Sigmoid colon (tissue), 3 donors: ENCODE data around the gene RND3.

ENCODE experiments used
- POLR2A ChIP-seq, 2 donors: fragments of 450-650 bp; IDR thresholded peaks; one replicate each; pipeline ENCODE4 v1.6.1; 2016; ENCODE audit warnings: antibody characterized with exemption in 2 of 2, mild to moderate bottlenecking in 2 of 2, moderate library complexity in 2 of 2
- TF ChIP-seq, protein P1 (sequence below), 4 experiments: fragments of 450-650 bp in 3 of 4; fragments of 200-600 bp in 1 of 4; IDR thresholded peaks; one replicate each; pipeline ENCODE4 v1.5.1; 2016 to 2019; ENCODE audit warnings: antibody characterized with exemption in 4 of 4, mild to moderate bottlenecking in 3 of 4, moderate library complexity in 2 of 4

GRCh38 chr2:150520887-150521664 is 33.6 kb upstream of the RND3 start:
- TF ChIP-seq POLR2A (IDR thresholded peaks at IDR 0.05) = no peak
- TF ChIP-seq, protein P1, sequence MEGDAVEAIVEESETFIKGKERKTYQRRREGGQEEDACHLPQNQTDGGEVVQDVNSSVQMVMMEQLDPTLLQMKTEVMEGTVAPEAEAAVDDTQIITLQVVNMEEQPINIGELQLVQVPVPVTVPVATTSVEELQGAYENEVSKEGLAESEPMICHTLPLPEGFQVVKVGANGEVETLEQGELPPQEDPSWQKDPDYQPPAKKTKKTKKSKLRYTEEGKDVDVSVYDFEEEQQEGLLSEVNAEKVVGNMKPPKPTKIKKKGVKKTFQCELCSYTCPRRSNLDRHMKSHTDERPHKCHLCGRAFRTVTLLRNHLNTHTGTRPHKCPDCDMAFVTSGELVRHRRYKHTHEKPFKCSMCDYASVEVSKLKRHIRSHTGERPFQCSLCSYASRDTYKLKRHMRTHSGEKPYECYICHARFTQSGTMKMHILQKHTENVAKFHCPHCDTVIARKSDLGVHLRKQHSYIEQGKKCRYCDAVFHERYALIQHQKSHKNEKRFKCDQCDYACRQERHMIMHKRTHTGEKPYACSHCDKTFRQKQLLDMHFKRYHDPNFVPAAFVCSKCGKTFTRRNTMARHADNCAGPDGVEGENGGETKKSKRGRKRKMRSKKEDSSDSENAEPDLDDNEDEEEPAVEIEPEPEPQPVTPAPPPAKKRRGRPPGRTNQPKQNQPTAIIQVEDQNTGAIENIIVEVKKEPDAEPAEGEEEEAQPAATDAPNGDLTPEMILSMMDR (IDR thresholded peaks at IDR 0.05) = no peak
